Prostate gland (tissue), 2 donors: ENCODE results near the gene TBK1.

ENCODE experiments used
- POLR2A ChIP-seq: fragments of 450-650 bp; IDR thresholded peaks from one replicate; pipeline ENCODE4 v1.6.1; 2016; ENCODE audit warnings: antibody characterized with exemption, mild to moderate bottlenecking
- POLR2AphosphoS5 ChIP-seq: sonication (generic); formaldehyde crosslinking; IDR thresholded peaks from one replicate; pipeline ENCODE4 v1.6.1; 2017; ENCODE audit warnings: antibody characterized with exemption
- TF ChIP-seq, protein P1 (sequence below), 4 experiments: fragments of 200-600 bp in 2 of 4; fragments of 450-650 bp in 2 of 4; sonication (generic) in 2 of 4; IDR thresholded peaks; 1 replicate in 3 of 4; 2 replicates in 1 of 4; pipeline ENCODE4 v1.5.1; 2016 to 2019; ENCODE audit warnings: antibody characterized with exemption in 4 of 4, mild to moderate bottlenecking in 2 of 4, moderate library complexity in 2 of 4

- TF ChIP-seq POLR2A = no peak
- TF ChIP-seq, protein P1, sequence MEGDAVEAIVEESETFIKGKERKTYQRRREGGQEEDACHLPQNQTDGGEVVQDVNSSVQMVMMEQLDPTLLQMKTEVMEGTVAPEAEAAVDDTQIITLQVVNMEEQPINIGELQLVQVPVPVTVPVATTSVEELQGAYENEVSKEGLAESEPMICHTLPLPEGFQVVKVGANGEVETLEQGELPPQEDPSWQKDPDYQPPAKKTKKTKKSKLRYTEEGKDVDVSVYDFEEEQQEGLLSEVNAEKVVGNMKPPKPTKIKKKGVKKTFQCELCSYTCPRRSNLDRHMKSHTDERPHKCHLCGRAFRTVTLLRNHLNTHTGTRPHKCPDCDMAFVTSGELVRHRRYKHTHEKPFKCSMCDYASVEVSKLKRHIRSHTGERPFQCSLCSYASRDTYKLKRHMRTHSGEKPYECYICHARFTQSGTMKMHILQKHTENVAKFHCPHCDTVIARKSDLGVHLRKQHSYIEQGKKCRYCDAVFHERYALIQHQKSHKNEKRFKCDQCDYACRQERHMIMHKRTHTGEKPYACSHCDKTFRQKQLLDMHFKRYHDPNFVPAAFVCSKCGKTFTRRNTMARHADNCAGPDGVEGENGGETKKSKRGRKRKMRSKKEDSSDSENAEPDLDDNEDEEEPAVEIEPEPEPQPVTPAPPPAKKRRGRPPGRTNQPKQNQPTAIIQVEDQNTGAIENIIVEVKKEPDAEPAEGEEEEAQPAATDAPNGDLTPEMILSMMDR (IDR thresholded peaks at IDR 0.05) = no peak
- TF ChIP-seq POLR2AphosphoS5 = no peak
Measured at GRCh38 chr12:64521833-64522232, 69.9 kb downstream of the TBK1 start.
